Fibroblast of upper back skin (primary cell): ENCODE measurements around the gene SLF2.

Experiments used
- DNase-seq: peaks from one replicate; pipeline ENCODE4 v3.0.0-alpha.2; 2013

The SLF2 gene

DNA sequence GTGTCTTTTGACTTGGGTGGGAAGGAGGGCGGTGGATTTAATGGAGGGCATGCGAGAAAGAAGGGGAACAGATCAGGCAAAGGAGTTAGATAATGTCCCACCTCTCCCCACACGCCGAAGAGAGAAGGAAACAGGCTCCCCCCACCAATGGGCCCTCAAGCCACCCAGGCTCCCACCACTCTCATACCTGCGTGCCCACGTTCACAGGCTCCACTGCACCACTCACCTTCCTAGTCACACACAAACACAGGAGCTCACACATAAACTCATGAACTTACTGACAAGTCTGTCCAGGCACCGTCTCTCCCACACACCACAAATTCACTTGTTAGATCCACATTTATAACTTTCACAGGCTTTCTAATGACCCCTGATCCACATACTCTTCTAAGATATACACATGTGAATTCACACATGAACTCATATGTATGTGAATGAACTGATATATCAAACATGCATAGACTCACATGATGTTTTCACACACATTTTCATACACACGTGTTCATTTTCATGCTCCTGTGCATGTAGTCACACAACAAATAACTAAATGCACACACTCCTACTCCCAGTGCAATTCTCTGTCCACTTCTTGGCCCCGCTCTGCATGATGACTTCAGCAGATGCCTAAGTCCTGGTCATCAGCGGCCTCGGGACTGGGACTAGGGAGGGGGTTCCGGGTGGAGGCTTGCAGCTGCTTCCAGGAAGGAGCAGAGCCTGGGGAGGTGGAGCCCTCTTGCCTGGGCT is 88.3 kb downstream of the SLF2 start:
- peak; percentile 78 for DNase-seq

DNA sequence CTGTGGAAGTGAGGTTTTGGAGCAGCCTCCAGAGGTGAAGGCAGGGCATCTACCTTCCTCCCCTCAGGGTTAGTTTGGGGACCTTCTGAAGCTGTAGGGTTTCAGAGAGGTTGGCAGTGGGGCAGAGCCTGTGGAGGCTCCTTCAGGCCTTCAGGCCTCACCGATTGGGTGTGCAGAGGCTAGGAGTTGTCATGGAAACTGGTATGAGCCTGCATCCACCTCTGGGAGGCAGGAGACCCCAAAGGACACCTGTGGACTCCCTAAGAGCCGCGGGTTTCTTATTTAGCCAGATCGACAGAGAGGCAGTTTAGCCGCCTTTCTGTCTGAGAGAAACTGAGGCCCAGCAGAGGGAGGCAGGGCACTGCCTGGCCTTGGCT is 88.9 kb downstream of the SLF2 start:
- no peak for DNase-seq

DNA sequence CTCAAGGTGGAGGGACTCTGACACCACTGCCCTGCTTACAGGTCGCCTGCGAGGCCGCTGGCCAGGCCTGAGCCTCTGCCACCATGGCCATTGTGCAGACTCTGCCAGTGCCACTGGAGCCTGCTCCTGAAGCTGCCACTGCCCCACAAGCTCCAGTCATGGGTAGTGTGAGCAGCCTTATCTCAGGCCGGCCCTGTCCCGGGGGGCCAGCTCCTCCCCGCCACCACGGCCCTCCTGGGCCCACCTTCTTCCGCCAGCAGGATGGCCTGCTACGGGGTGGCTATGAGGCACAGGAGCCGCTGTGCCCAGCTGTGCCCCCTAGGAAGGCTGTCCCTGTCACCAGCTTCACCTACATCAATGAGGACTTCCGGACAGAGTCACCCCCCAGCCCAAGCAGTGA is 89.7 kb downstream of the SLF2 start:
- DNase-seq, result no peak

DNA sequence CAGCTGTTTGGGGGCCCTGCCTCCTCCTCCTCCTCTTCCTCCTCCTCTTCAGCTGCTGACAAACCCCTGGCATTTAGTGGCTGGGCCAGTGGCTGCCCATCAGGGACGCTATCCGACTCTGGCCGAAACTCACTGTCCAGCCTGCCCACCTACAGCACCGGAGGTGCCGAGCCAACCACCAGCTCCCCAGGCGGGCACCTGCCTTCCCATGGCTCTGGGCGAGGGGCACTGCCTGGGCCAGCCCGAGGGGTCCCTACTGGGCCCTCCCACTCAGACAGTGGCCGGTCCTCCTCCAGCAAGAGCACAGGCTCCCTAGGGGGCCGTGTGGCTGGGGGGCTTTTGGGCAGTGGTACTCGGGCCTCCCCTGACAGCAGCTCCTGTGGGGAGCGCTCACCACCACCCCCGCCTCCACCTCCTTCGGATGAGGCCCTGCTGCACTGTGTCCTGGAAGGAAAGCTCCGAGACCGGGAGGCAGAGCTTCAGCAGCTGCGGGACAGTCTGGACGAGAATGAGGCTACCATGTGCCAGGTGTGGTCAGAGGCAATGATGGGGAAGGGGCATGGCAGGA is 91.0 kb downstream of the SLF2 start:
- DNase-seq, result no peak

DNA sequence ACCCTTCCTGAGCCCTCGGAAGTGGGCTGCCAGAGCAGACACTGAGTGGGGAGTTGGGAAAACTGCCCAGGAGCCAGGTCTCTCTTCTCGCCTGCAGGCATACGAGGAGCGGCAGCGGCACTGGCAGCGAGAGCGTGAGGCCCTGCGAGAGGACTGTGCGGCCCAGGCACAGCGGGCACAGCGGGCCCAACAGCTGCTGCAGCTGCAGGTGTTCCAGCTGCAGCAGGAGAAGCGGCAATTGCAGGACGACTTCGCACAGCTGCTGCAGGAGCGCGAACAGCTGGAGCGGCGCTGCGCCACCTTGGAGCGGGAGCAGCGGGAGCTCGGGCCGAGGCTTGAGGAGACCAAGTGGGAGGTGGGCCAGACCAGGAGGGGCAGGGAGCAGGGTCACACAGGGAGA is 92.6 kb downstream of the SLF2 start:
- no peak for DNase-seq

DNA sequence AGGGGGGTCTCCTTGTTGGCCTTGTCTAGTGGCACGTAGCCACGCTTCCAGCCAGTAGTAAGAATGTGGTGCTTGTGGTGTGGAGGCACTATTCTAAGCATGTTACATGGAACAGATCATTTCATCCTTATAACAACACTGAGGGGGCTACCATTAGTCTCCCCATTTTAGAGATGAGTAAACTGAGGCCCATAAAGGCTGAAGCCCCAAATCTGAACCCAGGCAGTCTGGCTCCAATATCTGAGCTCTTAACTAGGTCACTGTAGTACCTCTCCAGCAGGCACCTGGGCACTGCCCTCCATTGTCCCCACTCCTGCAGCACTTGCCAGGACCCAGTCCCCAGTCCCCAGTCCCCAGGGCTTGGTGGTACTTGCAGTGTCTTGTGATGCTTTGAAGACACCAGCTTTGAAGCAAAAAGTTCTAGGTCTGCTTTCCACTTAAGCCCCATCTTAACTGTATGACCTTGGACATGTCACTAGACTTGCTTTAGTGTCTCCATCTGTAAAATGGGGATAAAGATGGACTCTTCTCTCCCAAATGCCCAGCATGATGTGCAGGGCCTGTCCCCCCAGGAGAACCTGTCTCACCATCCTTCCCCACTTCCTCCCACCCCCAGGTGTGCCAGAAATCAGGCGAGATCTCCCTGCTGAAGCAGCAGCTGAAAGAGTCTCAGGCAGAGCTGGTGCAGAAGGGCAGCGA is 93.3 kb downstream of the SLF2 start:
- DNase-seq, result no peak

DNA sequence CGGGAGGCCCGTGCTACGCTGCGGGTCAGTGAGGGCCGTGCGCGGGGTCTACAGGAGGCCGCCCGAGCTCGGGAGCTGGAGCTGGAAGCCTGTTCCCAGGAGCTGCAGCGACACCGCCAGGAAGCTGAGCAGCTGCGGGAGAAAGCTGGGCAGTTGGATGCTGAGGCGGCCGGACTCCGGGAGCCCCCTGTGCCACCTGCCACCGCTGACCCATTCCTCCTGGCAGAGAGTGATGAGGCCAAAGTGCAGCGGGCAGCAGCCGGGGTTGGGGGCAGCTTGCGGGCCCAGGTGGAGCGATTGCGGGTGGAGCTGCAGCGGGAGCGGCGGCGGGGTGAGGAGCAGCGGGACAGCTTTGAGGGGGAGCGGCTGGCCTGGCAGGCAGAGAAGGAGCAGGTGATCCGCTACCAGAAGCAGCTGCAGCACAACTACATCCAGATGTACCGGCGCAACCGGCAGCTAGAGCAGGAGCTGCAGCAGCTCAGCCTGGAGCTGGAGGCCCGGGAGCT is 93.9 kb downstream of the SLF2 start:
- no peak for DNase-seq

DNA sequence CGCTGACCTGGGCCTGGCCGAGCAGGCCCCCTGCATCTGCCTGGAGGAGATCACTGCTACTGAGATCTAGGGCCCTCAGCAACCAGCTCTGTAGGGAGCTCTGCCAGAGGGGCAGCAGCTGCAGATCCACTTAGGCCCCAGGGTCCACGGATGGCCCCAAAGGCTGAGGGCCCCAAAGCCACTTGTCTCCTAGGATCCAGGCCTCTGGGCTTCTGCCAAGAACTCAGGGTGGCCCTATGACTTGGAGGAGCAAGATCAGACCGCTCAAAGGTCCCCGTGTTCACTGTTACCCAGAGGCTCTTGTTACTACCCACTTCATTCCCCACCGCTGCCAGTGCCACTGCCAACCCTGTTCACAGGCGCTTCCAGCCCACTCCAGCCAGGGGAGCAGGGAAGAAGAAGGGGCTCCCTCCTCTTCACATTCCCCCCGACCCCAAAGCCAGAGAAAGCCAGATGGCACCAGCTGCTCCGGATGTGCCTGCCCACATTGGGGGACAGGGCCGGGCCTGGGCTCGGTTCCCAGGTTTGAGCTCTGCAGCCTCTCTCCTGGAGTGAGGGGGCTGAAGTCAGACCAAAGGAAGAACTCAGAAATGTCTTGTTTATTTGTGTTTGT is 94.4 kb downstream of the SLF2 start:
- no peak for DNase-seq

DNA sequence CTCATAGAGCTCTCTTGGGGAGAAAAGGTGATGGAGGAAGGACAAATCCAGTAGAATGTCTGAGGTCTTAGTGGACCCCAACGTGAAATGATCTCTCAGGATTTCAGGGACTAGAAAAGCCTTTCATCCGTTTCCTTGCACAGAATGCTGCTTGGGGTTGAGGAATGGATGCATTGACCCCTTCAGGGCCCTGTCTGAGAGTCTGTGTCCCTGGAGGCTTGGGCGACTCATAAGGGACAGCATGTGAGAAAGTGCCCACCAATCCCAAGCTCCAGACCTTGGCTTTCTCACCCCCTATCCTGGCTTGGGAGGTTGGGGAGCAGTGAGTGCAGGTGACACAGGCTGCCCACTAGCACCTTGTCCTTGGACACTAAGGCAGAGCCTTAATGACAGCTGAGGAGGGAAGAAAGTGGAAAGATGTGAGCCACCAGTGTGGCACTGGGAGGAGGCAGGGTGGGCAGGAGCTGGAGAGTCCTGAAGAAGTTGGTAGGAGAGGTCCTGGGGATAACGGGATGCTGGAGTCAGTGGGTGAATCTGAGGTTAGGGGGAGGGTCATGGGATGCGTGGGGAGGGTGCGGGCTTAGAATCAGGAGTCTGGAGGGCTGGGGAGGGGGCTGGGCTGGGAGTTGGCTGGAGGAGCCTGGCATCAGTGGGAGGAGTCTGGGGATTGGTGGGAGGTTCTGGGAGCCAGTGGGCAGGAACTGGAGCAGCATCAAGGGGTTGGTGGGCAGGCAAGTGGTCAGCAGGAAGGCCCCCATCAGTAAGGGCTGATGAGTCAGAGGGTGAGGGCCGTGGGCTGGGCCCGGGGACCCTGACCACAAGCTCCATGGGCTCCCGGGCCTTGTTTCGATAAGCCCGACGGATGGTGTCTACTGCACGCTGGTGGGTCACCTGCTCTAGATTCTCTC is 95.4 kb downstream of the SLF2 start:
- no peak for DNase-seq

DNA sequence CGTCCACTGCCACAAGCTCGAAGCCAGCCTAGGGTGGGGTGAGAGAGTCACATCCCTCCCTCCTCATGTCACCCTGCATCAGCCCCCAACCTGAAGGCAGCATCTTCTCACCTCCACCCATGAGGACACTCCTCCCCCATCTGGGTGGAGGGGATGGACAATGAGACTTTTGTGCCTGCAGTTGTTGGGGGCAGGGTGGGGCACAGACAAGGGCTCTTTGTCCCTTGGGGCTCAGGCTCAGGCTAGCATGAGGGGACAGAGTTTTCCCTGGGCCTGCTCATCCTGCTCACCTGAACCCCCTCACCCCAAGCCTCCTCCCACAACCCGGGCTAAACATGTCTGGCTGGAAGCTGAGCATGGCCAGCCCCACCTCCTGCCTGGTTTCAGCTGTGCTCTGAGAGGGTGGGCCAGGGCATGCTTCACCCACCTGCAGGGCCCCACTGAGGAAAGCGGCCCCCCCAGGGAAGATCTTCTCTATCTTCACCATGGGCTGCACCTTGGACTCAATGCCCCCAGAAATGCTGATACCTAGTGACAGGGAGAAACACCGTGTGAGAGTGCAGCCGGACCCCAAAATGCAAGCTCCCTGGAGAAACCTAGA is 96.2 kb downstream of the SLF2 start:
- DNase-seq, result no peak

DNA sequence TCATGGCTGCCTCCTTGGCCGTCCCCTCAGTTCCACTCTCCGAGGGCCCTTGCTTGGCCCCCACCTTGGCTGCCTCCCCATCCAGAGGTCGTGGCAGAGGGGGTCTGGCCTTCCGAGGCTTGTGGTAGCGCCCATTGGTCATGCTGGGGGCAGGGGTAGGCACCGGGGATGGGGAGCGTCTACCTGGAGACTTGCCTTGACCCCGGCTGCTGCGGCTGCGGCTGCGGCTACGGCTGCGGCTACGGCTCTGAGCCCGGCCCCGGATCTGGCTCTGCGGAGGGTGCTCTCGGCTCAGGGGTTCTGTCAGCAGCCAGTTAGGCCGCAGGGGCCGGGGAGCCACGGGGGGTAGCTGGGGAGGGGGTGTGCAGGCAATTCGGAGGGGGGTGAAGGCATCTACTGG is 97.6 kb downstream of the SLF2 start:
- DNase-seq, result no peak

DNA sequence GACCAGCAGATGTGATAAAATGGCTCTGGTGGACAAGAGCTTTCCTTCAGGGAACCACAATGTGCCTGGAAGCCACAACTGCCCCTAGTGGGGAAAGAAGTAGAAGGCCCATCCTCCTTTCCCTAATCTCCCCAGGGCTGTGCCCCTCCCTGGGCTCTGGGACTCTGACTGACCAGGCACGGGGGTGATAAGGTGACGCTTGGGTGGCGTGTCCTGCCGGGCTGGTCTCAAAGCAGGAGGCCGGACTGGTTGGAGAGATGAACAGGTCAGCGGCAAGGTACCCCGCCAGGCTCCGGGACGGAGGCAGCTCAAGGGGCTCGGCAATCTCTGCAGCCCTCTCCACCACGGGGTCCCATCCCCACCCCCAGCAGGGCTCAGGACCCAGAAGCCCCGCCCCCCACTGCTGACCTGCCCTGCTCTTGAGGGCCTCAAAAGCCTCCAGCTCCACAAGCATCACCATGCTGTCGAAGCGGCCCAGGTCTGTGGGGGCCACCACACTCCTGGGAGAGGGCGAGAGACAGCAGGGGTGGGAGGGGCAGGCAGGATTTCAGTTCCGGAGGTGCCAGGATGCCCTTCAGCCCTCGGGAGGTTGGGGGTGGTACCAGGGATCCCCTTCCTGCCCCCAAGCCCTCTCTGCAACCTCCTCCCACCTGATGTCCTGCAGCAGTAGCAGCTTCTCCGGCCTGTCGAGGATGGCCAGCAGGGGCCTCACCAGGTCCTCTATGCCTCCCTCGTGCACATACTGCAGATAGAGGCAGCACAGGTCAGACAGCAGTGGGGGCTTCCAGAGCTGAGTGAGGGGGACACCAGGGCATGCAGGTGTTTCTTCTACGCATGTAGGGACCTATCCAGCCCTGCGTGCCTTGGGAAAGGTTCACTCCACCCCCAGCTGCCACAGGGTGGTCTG is 99.0 kb downstream of the SLF2 start:
- no peak for DNase-seq

DNA sequence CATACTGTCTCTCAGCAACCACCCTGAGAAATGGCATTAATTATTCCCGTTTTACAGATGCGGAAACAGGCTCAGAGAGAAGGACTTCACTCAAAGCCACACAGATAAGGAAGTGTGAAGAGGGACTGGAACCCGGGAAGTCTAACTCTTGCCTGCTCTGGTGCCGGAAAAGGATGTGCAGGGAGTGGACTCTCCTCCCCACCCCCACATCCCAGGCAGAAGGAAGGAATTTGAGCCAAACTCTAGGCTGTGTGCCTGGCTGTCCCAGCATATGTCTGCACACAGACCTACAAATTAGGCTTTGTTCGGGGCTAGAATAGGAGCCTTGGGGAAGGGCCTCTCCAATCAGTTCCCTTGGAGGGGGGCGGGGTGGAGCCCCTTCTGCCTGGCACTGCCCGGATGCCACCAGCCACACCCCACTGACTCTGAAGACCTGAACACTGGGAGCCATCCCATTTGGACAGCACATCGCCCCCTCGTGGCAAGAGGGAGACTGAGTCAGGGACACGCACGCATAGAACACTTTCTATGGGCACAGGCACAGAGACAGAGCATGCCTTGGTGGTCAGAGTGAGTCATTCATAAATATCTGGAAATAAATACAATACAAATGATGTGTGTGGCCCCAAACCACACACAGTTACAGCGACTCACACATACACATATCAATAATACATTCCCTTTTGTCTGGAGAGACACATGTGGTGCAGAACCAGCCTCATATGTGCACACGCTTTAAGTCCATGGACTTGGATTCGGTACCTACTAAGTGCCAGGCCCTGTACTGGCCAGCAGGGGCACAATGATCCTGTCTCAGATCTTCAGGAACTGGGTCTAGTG is 100.0 kb downstream of the SLF2 start:
- DNase-seq, result peak; percentile 94

DNA sequence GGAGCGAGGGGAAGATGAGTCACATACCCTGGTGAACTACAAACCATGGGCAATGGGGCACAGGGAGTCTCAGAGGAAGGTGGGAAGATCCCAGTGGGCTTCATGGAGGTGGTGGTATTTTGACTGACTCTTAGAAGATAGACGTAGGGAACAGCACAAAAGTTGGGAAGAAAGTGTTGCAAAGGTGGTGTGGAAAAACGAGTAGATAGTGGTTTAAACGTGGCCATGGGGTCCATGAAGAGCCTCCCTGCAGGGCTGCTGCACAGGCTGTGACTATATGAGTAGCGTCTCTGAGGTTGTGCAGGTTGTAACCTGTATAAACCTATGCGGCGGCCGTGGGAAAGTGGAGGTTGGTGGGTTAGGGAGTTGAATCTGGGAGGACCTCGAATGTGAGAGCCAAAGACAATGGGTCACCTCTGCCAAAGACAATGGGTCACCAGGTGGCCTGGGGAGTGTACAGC is 100.6 kb downstream of the SLF2 start:
- no peak for DNase-seq

DNA sequence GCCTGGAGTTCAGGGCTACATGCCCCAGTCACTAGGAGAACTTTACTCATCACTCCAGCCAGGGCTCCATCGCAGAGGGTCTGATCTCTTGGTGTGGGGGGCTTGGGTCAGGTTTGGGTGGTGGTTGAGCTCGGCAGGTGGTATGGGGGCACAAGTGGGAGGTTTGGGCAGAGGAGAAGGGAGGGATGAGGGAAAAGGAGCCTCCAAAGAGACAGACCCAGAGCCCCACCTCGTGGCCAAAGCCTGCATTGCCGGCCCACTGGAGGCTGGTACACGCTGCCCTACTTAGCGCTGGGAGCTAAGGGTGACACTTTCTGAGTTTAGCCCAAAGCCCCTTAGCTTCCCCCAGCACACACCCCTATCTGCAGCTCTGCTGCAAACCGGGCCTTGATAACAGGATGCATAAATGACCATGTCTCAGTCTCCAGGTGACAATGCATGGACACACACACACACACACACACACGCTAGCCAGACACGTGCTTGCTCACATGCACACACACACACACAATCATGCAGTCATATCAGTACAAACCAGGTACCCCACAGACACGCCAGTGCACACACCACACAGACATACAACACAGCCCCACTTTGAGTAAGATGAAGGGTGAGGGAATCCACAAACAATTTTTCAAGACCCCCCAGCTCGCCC is 101.6 kb downstream of the SLF2 start:
- peak; percentile 61 for DNase-seq
